DMS79 (cell line): ENCODE data around the gene RABEP1.
"Not testable (repeated sequence)": the region's sequence is repeated elsewhere in the genome, so short reads cannot be mapped to it uniquely, and the experiment has no call there.

Source experiments
- DNase-seq: peaks from one replicate; lab custom pipeline; 2025; lab: John Stamatoyannopoulos, UW

Gene RABEP1

GRCh38 chr17:5422505-5422904 is 140.4 kb downstream of the RABEP1 start:
- no peak for DNase-seq

GRCh38 chr17:5424909-5425308 is 142.8 kb downstream of the RABEP1 start:
- DNase-seq = no peak

GRCh38 chr17:5425826-5426225 is 143.7 kb downstream of the RABEP1 start:
- no peak for DNase-seq

- DNase-seq = no peak
Observed at GRCh38 chr17:5429191-5429887, 147.3 kb downstream of the RABEP1 start.

GRCh38 chr17:5430413-5430999 is 148.4 kb downstream of the RABEP1 start:
- no peak for DNase-seq

- DNase-seq = not testable (repeated sequence)
Observed at GRCh38 chr17:5431234-5431633, 149.2 kb downstream of the RABEP1 start.

GRCh38 chr17:5431949-5432556 is 150.0 kb downstream of the RABEP1 start:
- DNase-seq = no peak

- no peak for DNase-seq
Observed at GRCh38 chr17:5434984-5435383, 152.9 kb downstream of the RABEP1 start.
